K562 (cell line): ENCODE results near the gene TEX261. TPM values are rescaled to one million over a fixed set of nuclear protein-coding genes. Genes with fewer than 3 reads are reported as not detected.

Source experiments
- ATAC-seq: fragments of 200-7000 bp; cut with Tn5 transposase; 3 replicates; pipeline ENCODE4 v1.9.1; 2020; ENCODE audit warnings: moderate library complexity
- BruUV-seq: library from RNA; stranded (reverse); fragments of 400-500 nt; replicated peaks from 2 replicates; lab custom pipeline; 2021; lab: Mats Ljungman, UMichigan
- CTCF ChIA-PET: fragments of 300-600 bp; formaldehyde crosslinking; extraction: SDS; loops from one replicate; lab custom pipeline; 2021; ENCODE audit warnings: low intra/inter-chr PET ratio; lab: Yijun Ruan, JAX
- POLR2A ChIA-PET: fragments of 300-600, 350-650 bp; sonication (Branson Sonifier 250); formaldehyde crosslinking; extraction: SDS; loops from one replicate; lab custom pipeline; 2021; ENCODE audit warnings: antibody characterized with exemption, inconsistent platforms; lab: Yijun Ruan, JAX
- DNase-seq, 4 experiments: peaks; one replicate each; pipeline versions ENCODE4 v3.0.0 to v3.0.0-alpha.2; 2011 to 2018; ENCODE audit warnings: low spot score in 3 of 4, mixed read lengths in 3 of 4; ENCODE audit errors: extremely low read depth in 1 of 4
- FAIRE-seq: peaks from 2 replicates; lab custom pipeline; 2011; peaks lifted over from hg19 to GRCh38; lab: Jason Lieb, UNC
- H2AFZ ChIP-seq: 2 replicates; pipeline ENCODE4 v1.6.0; 2011; ENCODE audit warnings: low read depth, low read length, control low read depth, inconsistent platforms
- H3K27ac ChIP-seq: fragments of 200-600 bp; 3 replicates; pipeline ENCODE4 v1.8.0; 2011; ENCODE audit warnings: low read depth, mild to moderate bottlenecking, control low read depth, inconsistent platforms, low read length, moderate library complexity, mixed read lengths; ENCODE audit errors: extremely low read depth
- H3K27me3 ChIP-seq, 2 experiments: fragments of 300-600 bp in 1 of 2; 2 replicates in 1 of 2; 3 replicates in 1 of 2; pipeline versions ENCODE4 v1.6.0 to v1.8.0; 2011; ENCODE audit warnings: inconsistent platforms in 2 of 2, low read length in 2 of 2, mild to moderate bottlenecking in 1 of 2, mixed read lengths in 1 of 2, moderate library complexity in 1 of 2; ENCODE audit not compliant: control insufficient read depth in 2 of 2, insufficient read depth in 2 of 2
- H3K36me3 ChIP-seq: fragments of 300-600 bp; 3 replicates; pipeline ENCODE4 v1.8.0; 2011; ENCODE audit warnings: mild to moderate bottlenecking, low read length, inconsistent platforms; ENCODE audit not compliant: control insufficient read depth, insufficient read depth
- H3K4me1 ChIP-seq, 2 experiments: fragments of 200-600 bp in 1 of 2; replicated peaks in 1 of 2; 2 replicates in 1 of 2; 3 replicates in 1 of 2; pipeline versions ENCODE4 v1.5.1 to v1.8.0; 2011; ENCODE audit warnings: inconsistent platforms in 2 of 2, low read length in 2 of 2, mild to moderate bottlenecking in 1 of 2, mixed read lengths in 1 of 2, moderate library complexity in 1 of 2; ENCODE audit not compliant: control insufficient read depth in 2 of 2, insufficient read depth in 2 of 2
- H3K4me2 ChIP-seq: 2 replicates; pipeline ENCODE4 v1.6.1; 2011; ENCODE audit warnings: low read length, control low read depth, inconsistent platforms, mixed read lengths; ENCODE audit not compliant: insufficient read depth
- H3K4me3 ChIP-seq: fragments of 200-600 bp; sonication (generic), shearing (Covaris generic); 2 replicates; pipeline ENCODE4 v1.5.1; 2016; ENCODE audit warnings: control low read depth, inconsistent platforms
- H3K79me2 ChIP-seq: fragments of 200-600 bp; 3 replicates; pipeline ENCODE4 v1.8.0; 2011; ENCODE audit warnings: low read length, inconsistent platforms; ENCODE audit not compliant: control insufficient read depth, insufficient read depth
- H3K9ac ChIP-seq, 2 experiments: 2 replicates each; pipeline versions ENCODE4 v1.6.0 to v1.6.1; 2011; ENCODE audit warnings: low read depth in 2 of 2, low read length in 2 of 2, control low read depth in 1 of 2, inconsistent platforms in 1 of 2, mild to moderate bottlenecking in 1 of 2, mixed read lengths in 1 of 2; ENCODE audit not compliant: insufficient read depth in 1 of 2
- H3K9me1 ChIP-seq: one replicate; pipeline ENCODE4 v1.6.0; 2011; ENCODE audit warnings: inconsistent platforms, mild to moderate bottlenecking, low read length, moderate library complexity; ENCODE audit not compliant: control insufficient read depth, insufficient read depth
- H3K9me3 ChIP-seq: replicated peaks from 2 replicates; pipeline ENCODE4 v1.5.1; 2011; ENCODE audit warnings: low read depth, low read length, inconsistent platforms; ENCODE audit not compliant: control insufficient read depth, insufficient read depth
- H4K20me1 ChIP-seq: replicated peaks from 2 replicates; pipeline ENCODE4 v1.6.1; 2011; ENCODE audit warnings: low read length, inconsistent platforms, mixed read lengths; ENCODE audit not compliant: control insufficient read depth, insufficient read depth
- KLF10 ChIP-seq: fragments of 250-450 bp; sonication (Bioruptor Pico); IDR thresholded peaks from 2 replicates; pipeline ENCODE4 v1.6.1; 2021; ENCODE audit warnings: matching md5 sums
- NFE2 ChIP-seq: IDR thresholded peaks from 2 replicates; pipeline ENCODE4 v1.6.1; 2014; ENCODE audit warnings: antibody characterized with exemption, low read depth
- ZFP36 ChIP-seq: fragments of 150-350 bp; IDR thresholded peaks from 2 replicates; pipeline ENCODE4 v1.6.1; 2018; ENCODE audit warnings: low read length, low read depth; ENCODE audit not compliant: partially characterized antibody
- ZNF140 ChIP-seq: fragments of 250-450 bp; sonication (Bioruptor Pico); IDR thresholded peaks from 2 replicates; pipeline ENCODE4 v1.8.0; 2021; ENCODE audit warnings: moderate library complexity, mild to moderate bottlenecking, inconsistent platforms
- ZNF785 ChIP-seq: fragments of 250-450 bp; sonication (Bioruptor Pico); IDR thresholded peaks from 2 replicates; pipeline ENCODE4 v1.4.0; 2020; ENCODE audit warnings: mild to moderate bottlenecking
- WGBS: fragments of 100-300 bp; shearing (Covaris generic); methylation state at CpG from one replicate; pipeline ENCODE4 v1.1.6; 2016; ENCODE audit warnings: low coverage, mixed read lengths; ENCODE audit not compliant: insufficient coverage; ENCODE audit errors: missing lambda C conversion rate; 5-methylcytosine and 5-hydroxymethylcytosine counted together
- in situ Hi-C: fragments of 300-500 bp; cut with MboI; formaldehyde crosslinking; loops from 4 replicates; pipeline ENCODE4 v1.15.0; 2018; ENCODE audit warnings: inconsistent platforms, mixed read lengths
- intact Hi-C: fragments of 100-400 bp; cut with micrococcal nuclease; formaldehyde crosslinking; loops from 2 replicates; pipeline ENCODE4 v1.14.2; 2022
- polyA plus RNA-seq, 8 experiments: library from polyadenylated mRNA; depleted of rRNA in 4 of 8; stranded (reverse) in 5 of 8; unstranded in 3 of 8; fragments of >200 nt; fragmentation: Nextera tagmentation in 2 of 8; fragmentation: Illumina TruSeq in 1 of 8; extraction: Ambion mirVana in 2 of 8; extraction: Trizol in 1 of 8; gene quantifications; 2 replicates each; pipeline versions ENCODE4 v1.2.1 to v1.2.3, GENCODE V29; 2011 to 2014; ENCODE audit warnings: inconsistent platforms in 1 of 8, missing spikeins in 1 of 8
- total RNA-seq, 7 experiments: library from RNA; depleted of rRNA in 6 of 7; stranded (reverse); fragments of >200 nt in 6 of 7; fragmentation: Illumina TruSeq in 2 of 7; extraction: Trizol in 2 of 7; gene quantifications; 2 replicates each; pipeline versions ENCODE4 v1.2.1 to v1.2.3, GENCODE V29; 2011 to 2021; ENCODE audit warnings: low replicate concordance in 1 of 7
- TF ChIP-seq, protein P1 (sequence below): fragments of 450-650 bp; IDR thresholded peaks from 2 replicates; pipeline ENCODE4 v1.6.1; 2017; ENCODE audit warnings: antibody characterized with exemption, mild to moderate bottlenecking
- TF ChIP-seq, protein P2 (sequence below): sonication (generic); formaldehyde crosslinking; IDR thresholded peaks from 2 replicates; pipeline ENCODE4 v1.8.0; 2023; ENCODE audit warnings: mild to moderate bottlenecking, missing genetic modification reagents

TEX261 gene
- total and polyA plus RNA-seq, 9 of the 15 experiments (the other 6 are each of a cell fraction or from before 2014, with no cell fraction given), result 11.9 to 110 (median 51.9) TPM

DNA sequence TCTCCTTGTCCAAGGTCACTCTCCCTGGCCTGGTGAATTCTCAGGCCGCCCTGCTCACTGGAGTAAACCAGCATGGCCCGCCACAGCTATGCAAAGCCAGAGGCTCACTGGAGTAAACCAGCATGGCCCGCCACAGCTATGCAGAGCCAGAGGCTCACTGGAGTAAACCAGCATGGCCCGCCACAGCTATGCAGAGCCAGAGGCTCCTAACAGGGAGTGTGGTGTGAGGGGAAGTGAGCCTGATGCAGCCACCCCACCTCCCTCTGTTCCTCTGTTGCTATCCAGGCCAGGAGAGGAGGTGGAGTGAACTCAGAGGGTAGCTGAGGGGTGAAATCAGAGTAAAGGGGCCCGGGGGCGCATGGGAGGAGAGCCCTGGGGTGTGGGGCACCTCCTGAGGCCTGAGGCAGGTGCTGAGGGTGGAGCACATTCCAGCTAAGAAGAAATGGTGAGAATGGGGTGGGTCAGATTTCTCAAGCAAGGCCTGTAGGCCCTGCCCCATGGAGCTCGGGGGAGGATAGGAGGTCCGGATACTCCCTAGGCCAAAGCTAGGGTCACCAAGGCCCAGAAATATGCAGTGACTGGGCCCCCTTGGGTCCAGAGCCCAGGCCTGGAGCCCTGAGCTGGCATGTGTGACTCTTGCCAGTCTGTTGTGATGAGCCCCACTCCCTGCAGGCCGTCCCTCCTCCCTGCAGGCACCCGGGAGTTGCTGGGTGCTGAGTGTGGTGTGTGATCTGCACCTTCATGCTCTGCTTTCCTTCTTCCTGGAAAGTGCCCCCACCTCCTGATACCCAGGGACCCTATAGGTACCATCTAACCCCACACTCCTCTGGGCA lies 57.5 kb downstream of the TEX261 start:
- Histone ChIP-seq H3K27ac (no peak overlapping the region), H4K20me1 (peaks cover 6% of the 10 kb centered on the region; the same call in 1 of the 2 replicates), H2AFZ (no peak overlapping the region), H3K9me1 (peaks cover 7% of the 10 kb centered on the region), H3K4me1 (peaks cover 0 to 9% of the 10 kb centered on the region in 2 experiments; a peak in 2 of 5 replicates), H3K9ac (no peak overlapping the region), H3K27me3 (peaks cover 10 to 53% of the 10 kb centered on the region in 2 experiments; a peak in 3 of 5 replicates), H3K4me2 (no peak overlapping the region), H3K79me2 (no peaks in the 10 kb centered on the region), H3K4me3 (no peak overlapping the region), H3K9me3 (no peaks in the 10 kb centered on the region), H3K36me3 (no peaks in the 10 kb centered on the region)
- ATAC-seq, result no peak
- intact Hi-C loops, result no loop called here
- in situ Hi-C loops, result no loop called here
- TF ChIP-seq NFE2 (no peak), ZNF785 (CRISPR knock-in tag) (no peak), ZNF140 (CRISPR knock-in tag) (no peak), KLF10 (no peak), ZFP36 (no peak)
- TF ChIP-seq, protein P1, sequence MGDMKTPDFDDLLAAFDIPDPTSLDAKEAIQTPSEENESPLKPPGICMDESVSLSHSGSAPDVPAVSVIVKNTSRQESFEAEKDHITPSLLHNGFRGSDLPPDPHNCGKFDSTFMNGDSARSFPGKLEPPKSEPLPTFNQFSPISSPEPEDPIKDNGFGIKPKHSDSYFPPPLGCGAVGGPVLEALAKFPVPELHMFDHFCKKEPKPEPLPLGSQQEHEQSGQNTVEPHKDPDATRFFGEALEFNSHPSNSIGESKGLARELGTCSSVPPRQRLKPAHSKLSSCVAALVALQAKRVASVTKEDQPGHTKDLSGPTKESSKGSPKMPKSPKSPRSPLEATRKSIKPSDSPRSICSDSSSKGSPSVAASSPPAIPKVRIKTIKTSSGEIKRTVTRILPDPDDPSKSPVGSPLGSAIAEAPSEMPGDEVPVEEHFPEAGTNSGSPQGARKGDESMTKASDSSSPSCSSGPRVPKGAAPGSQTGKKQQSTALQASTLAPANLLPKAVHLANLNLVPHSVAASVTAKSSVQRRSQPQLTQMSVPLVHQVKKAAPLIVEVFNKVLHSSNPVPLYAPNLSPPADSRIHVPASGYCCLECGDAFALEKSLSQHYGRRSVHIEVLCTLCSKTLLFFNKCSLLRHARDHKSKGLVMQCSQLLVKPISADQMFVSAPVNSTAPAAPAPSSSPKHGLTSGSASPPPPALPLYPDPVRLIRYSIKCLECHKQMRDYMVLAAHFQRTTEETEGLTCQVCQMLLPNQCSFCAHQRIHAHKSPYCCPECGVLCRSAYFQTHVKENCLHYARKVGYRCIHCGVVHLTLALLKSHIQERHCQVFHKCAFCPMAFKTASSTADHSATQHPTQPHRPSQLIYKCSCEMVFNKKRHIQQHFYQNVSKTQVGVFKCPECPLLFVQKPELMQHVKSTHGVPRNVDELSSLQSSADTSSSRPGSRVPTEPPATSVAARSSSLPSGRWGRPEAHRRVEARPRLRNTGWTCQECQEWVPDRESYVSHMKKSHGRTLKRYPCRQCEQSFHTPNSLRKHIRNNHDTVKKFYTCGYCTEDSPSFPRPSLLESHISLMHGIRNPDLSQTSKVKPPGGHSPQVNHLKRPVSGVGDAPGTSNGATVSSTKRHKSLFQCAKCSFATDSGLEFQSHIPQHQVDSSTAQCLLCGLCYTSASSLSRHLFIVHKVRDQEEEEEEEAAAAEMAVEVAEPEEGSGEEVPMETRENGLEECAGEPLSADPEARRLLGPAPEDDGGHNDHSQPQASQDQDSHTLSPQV, result no peak
- TF ChIP-seq, protein P2, sequence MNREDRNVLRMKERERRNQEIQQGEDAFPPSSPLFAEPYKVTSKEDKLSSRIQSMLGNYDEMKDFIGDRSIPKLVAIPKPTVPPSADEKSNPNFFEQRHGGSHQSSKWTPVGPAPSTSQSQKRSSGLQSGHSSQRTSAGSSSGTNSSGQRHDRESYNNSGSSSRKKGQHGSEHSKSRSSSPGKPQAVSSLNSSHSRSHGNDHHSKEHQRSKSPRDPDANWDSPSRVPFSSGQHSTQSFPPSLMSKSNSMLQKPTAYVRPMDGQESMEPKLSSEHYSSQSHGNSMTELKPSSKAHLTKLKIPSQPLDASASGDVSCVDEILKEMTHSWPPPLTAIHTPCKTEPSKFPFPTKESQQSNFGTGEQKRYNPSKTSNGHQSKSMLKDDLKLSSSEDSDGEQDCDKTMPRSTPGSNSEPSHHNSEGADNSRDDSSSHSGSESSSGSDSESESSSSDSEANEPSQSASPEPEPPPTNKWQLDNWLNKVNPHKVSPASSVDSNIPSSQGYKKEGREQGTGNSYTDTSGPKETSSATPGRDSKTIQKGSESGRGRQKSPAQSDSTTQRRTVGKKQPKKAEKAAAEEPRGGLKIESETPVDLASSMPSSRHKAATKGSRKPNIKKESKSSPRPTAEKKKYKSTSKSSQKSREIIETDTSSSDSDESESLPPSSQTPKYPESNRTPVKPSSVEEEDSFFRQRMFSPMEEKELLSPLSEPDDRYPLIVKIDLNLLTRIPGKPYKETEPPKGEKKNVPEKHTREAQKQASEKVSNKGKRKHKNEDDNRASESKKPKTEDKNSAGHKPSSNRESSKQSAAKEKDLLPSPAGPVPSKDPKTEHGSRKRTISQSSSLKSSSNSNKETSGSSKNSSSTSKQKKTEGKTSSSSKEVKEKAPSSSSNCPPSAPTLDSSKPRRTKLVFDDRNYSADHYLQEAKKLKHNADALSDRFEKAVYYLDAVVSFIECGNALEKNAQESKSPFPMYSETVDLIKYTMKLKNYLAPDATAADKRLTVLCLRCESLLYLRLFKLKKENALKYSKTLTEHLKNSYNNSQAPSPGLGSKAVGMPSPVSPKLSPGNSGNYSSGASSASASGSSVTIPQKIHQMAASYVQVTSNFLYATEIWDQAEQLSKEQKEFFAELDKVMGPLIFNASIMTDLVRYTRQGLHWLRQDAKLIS (CRISPR knock-in tag), result no peak
- BruUV-seq, result no TSS peak
- ChIA-PET CTCF (no interaction called here), POLR2A (no interaction called here)
- WGBS, result 0% methylated on average over 8 of the region's 10 CpGs
- no peak for FAIRE-seq
- DNase-seq, result no peak
